Activated CD4-positive, CD25-positive, alpha-beta regulatory T cell treated with anti-CD3 and anti-CD28 coated beads, Interleukin-2, amount 50 U/mL, for 16 hours (primary cell): ENCODE results near the gene GPR156.
A peak's percentile ranks its signal among the peaks of the same experiment; 100 is the strongest.
"Not testable (repeated sequence)": the region's sequence is repeated elsewhere in the genome, so short reads cannot be mapped to it uniquely, and the experiment has no call there.

Source experiments
- DNase-seq: peaks from one replicate; pipeline ENCODE4 v3.0.0-alpha.2; 2020; ENCODE audit warnings: low read depth, low spot score

GPR156 gene

DNA sequence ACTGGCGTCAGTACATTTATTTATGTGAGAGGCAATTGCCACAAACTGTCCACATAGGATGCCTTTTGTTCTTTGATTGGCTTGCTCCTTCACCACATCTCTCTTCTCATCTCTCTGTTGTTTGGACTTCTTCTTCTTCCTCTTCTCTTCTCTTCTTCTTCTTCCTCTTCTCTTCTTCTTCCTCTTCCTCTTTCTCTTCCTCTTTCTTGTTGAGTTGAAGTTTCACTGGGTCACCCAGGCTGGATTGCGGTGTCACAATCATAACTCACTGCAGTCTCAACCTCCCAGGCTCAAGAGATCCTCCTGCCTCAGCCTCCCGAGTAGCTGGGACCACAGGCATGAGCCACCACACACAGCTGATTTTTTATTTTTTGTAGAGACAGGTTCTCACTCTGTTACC is 123.1 kb downstream of the GPR156 start:
- DNase-seq: no peak

DNA sequence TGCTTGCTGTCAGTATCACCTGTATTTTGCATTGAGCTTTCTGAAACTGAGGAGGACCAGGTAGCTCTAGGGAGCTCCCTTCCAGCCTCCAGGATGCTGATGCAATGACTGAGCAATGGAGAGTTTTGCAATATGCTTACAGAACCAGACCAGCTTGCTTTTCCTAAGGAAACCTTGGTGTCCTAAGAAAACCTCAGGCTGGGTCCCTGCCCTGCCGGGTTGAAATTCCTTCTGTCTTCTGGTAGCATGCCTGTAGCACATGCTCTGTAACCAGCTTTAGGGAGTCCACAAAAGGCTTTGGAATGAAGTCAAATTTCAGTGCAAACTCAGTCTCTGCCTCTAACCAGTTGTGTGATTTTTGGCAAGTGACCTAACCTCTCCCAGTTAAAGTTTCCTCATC is 125.0 kb downstream of the GPR156 start:
- no peak for DNase-seq

DNA sequence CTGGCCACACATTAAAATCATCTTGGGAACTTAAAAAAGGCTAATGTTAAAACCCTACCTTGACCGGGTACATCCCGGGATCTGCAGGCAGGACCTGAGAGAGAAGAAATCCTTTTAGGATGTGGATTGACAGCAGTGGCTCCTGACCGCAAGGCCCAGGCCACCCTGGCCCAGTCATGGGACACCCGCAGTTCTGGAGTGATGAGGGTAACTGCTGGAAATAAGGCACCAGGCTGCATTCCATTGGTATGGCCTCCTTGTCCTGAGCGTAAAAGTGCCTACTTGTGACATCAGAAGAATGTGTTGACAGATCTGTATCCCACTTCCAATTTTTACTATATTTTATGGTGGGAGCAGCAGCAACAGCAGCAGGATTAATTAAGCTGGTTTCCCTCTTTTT is 127.3 kb downstream of the GPR156 start:
- no peak for DNase-seq

DNA sequence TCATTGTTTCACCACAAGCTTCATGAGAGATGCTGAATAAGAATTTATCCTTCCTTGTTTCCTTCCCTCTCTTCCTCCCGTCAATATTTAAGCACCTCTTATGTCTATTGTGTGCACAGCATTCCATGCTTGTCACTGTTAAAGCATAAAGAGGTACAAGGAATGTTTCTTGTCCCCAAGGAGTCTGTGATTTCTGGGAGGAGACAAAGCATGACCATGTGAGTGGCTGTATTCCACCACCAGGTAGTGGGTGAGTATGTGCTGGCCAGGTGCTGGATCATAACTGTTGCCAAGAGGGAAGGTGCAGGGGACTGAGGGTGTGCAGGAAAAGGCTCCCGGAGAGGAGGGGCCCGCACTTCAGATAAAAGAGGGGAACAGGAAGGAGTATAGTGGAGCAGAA is 127.9 kb downstream of the GPR156 start:
- no peak for DNase-seq

DNA sequence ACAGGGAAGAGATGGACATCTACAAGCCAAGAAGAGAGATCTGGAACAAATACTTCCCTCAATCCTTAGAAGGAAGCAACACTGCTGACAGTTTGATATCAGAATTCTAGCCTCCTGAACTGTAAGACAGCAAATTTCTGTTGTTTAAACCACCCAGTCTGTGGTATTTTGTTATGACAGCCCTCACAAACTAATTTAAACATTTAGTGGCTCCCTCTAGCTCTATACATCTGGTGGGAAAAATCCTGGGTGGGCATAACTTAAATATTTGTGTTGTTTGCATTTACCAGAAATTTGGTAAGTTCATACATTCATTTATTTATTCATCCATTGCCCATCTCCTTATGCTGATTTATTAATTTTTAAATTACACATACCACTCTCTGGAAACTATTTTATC is 128.3 kb downstream of the GPR156 start:
- no peak for DNase-seq

DNA sequence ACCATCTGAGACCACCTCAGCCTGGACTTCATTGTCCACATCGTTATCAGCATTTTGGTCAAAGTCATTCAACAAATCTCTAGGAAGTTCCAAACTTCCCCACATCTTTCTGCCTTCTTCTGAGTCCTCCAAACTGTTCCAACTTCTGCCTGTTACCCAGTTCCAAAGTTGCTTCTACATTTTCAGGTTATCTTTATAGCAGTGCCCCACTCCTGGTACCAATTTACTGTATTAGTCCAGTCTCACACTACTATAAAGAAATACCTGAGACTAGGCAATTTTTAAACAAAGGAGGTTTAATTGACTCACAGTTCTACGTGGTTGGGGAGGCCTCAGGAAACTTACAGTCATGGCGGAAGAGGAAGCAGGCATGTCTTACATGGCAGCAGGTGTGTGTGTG is 129.3 kb downstream of the GPR156 start:
- not testable (repeated sequence) for DNase-seq

DNA sequence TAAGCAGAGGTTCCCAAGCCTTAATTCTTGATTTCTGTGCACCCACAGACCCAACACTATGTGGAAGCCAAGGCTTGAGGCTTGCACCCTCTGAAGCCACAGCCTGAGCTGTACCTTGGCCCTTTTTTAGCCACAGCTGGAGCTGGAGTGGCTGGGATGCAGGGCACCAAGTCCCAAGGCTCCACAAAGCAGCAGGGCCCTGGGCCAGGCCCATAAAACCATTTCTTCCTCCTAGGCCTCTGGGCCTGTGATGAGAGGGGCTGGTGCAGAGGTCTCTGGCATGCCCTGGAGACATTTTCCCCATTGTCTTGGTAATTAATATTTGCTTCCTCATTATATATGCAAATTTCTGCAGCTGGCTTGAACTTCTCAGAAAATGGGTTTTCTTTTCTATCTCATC is 129.9 kb downstream of the GPR156 start:
- no peak for DNase-seq

DNA sequence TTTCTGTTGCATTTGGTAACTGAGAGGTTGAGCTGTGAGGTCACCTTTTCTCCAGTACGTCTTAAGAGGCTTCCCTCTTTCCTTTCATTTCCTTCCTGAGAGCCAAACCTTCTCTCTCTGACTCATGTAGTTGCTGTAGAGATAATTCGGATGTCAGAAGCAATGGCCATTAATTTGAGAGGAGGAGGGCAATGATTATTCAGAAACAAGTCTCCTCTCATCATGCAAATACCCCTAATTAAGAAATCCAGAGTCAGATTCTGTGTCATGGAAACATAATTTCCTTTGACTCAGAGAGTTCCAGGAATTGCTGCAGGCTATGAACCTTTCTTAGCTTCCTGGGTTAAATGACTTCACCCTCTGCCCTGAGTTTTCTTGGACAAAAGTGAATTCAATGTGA is 131.7 kb downstream of the GPR156 start:
- no peak for DNase-seq

DNA sequence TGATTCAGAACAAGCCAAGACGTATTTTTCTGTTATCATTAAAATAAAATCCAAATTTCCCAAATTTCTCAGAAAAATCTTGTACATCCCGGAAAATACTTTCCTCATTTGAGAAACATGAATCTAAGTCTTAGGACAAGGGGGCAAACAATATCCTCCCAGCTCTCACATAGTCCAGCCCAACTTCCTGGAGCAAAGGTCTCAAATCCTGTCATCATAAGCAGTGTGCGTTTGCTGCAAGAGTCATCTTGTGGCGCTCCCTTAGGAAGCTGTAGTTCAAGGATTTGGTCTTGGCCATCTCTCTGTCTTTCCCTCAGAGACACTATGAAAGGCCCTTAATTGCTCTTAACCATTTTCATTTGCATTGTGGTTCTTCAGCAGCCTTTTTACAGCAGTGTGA is 133.2 kb downstream of the GPR156 start:
- DNase-seq: no peak

DNA sequence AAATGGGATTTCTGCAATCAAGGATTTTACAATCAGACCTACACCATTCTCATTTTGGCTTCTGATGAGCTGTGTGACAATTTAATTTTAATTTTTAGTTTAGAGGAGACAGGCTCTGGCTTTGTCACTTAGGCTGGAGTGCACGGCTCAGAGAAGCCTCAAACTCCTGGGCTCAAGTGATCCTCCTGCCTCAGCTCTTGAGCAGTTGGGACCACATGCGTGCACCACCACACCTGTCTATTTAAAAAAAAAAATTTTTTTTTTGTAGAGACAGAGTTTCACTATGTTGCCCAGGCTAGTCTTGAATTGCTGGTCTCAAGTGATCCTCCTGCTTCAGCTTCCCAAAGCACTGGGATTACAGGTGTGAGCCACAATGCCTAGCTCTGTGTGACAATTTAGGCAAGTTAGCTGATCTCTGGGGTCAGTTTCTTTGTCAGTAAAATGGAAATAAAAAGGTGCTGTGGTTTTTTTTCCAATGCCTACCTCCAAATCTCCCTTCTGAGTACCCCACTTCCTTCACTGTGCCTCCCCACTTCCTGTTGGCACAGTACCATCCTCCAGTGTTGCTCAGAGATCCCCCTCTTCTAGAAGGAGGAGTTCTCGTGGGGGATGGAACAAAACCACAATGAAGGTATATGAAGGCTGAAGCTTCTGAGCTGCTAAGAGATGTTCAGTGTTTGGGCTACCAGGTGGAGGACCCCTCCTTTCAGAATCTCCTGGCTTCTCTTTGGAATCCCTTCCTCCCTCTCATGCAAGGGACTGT is 136.7 kb downstream of the GPR156 start:
- DNase-seq: no peak

DNA sequence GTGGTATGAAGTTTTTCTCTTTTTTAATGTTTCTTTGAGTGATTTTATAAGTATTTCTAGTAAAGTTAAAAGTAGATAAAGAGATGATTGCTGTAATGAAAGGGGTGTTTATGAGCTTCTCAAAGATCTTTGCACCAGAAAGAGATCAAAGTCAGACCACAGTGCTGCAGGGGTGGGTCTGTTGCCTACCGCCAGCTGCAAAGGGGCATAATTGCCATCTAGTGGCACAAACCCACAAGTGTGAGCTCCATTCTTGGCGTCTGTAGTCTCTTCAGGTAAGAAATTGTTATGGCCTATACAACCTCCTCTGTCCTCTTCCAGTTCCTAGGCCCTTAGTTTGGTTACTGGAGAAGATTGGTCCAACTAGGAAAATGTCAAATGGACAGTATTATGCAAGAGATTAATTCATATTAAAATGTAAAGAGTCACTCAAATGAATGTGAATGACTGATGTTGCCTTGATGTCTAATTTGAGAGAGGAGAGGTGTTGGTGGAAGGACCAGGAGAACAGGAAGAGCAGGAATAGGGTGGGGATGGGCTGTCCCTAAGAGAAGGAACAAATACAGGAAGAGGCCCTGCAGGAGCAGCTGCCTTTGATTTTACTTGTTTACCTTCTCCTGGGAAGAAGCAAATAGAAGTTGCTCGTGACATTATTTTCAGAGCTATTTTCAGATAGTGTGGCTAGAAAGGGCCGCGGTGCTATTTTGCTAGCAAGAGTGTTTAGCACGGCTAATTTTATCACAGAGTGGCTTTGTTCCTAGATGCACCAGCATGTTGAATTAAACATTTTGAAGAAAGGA is 137.8 kb downstream of the GPR156 start:
- DNase-seq: peak; percentile 2

DNA sequence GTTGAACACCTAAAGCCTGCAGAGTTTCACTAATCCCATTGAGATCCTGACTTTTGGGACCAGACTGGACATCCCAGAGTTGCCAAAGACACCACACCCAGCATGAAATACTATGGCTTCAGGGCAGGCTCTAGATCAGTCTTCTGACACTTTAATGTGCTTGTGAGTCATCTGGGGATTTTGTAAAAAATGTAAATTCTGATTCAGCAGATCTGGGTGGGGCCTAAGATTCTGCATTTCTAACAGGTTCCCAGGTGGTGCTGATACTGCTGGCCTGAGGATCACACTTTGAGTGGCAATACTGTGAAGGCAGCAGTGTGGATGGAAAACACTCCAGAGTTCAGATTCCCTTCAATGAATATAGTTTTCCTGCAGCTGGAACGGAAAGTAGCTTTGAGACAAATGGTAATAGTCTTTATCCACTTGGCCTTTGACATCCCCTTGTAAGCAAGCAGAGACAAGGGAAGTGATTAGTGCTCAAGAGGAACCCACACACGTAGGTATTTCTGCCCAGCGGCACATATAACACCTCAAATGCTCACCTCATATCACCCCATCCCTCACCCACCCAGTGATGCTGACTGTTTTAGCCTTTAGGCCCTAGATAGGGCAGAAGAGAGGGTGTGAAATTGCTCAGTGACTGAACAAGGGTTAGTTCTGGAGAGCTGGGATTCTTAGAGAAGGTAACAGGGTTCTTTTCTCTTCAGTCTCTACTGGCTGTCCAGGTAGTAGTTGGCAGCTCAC is 139.3 kb downstream of the GPR156 start:
- no peak for DNase-seq

DNA sequence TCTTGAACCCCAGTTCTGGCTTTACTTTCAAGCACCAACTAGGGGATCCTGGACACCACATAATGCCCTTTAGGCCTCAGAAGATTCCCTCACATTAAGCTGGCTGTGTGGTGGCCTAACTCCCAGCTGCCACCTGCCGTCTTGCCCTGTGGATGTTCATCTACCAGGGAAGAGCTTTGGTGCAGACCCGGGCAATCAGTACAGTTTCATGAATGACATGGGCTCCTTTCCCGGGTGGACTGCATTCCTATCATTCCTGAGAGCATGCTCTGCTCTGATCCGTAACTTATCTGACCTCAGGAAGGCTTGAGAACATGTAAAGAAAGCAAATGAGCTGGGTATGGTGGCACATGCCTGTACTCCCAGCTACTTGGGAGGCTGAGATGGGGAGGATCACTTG is 140.8 kb downstream of the GPR156 start:
- no peak for DNase-seq

DNA sequence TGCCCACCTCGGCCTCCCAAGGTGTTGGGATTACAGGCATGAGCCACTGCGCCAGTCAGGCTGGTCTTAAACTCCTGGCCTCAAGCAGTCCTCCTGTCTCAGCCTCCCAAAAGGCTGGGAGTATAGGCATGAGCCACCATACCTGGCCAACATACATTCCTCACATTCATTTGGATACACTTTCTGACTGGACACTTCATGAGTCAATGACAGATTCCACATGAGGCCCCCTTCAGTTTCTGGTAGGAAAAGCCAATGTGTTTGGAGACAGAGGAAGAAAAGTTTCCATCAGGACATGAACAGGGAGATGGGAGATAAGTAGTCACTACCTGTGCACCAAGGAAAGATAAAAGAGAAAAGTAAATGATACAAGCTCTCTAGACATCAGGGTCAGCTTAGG is 141.3 kb downstream of the GPR156 start:
- DNase-seq: no peak

DNA sequence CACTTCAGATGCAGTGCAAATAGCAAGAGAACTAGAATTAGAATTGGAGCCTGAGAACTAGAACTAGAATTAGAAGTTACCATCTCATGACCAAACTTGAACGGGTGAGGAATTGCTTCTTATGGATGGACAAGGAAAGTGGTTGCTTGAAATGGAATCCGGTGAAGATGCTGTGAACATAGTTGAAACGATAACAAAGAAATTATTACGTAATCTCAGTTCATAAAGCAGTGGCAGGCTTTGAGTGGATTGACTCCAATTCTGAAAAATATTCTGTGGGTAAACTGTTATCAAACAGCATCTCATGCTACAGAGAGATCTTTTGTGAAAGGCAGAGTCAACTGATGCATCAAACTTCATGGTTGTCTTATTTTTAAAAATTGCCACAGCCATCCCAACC is 142.8 kb downstream of the GPR156 start:
- no peak for DNase-seq

DNA sequence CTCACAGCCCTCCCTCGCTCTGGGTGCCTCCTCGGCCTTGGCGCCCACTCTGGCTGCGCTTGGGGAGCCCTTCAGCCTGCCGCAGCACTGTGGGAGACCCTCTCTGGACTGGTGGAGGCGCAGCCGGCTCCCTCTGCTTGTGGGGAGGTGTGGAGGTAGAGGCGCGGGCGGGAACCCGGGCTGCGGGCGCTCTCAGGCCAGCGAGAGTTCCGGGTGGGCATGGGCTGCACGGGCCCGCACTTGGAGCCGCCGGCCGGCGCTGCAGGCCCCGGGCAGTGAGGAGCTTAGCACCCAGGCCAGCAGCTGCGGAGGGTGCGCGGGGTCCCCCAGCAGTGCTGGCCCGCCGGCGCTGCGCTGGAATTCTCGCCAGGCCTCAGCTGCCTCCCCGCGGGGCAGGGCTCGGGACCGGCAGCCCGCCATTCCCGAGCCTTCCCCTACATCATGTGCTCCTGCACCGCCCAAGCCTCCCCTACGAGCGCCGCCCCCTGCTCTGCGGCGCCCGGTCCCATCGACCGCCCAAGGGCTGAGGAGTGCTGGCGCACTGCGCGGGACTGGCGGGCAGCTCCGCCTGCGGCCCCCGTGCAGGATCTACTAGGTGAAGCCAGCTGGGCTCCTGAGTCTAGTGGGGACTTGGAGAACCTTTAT is 144.8 kb downstream of the GPR156 start:
- DNase-seq: no peak

DNA sequence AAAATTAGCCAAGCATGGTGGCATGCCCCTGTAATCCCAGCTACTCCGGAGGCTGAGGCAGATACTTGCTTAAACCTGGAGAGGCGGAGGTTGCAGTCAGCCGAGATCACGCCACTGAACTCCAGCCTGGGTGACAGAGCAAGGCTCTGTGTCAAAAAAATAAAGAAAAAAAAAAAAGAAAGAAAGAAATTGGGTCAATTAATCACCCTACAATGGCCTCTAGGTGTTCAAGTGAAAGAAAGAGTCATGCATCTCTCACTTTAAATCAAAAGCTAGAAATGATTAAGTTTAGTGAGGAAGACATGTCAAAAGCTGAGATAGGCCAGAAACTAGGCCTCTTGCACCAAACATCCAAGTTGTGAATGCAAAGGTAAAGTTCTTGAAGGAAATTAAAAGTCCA is 145.9 kb downstream of the GPR156 start:
- DNase-seq: no peak

DNA sequence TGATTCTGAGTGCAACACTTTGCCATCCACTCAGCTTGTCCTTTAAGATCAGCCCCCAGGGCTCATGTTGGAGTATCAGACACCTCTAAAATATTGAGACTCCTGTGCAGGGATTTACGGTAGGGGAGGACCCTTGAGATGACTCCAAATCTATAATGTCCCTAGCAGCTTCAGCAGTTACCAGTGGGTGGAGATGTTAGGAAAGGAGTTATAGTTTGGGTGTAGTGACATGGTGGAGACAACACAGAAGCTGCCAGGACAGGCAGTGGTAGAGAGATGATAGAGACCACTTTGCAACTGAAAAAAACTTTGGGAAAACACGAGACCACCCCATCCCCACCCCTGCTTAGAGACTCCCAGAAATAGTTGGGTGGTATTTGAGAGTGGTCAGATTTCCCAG is 147.5 kb downstream of the GPR156 start:
- DNase-seq: no peak

DNA sequence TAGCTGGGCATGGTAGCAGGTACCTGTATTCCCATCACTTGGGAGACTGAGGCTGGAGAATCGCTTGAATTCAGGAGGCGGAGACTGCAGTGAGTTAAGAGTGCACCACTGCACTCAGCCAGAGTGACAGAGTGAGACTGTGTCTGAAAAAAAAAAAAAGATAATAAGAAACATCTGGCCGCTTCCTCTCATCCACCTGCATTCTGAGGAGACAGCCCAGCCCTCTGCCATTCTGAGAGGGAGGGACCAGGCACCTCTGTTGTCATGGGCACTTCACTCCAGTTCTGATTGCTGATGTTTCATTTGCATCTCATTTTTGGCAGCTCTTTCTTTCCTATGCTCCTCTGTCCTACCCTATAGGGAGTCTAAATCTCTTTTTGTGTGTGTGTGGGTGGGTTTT is 154.4 kb downstream of the GPR156 start:
- DNase-seq: no peak

DNA sequence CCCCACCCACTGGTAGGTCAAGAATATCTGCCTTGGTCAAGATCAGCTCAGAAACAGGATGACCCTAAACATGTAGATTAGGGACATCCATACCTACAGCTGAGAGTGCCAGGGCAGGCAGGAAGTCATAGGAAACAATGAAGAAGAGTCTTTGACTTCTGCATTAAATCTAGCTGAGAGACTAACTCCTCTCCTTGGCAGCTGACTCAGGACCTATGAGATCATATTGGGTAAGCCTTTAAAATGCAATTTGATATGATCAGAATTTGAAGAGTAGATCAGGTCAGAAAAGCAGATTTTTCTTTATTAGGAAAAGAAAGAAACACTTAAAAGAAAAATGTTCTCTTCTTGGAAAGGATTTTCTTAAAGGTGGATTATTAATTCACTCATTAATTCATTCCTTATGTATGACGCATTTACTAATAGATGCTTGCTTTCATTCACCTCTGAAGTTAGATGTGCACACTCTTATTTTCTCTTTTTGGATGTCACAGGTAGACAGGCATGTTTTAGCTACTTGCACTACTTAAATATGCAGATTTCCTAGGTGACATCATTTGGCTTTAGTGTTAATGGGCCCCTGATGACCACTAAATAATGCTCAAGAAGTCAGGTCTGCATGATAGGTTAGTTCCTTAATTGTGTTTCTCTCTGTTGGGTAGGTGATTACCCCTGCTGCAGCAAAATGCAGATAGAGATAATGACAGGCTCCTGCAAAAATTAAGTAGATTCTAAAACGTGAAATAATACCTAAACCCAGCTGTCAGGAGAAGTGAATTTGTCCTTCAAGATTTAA is 155.1 kb downstream of the GPR156 start:
- DNase-seq: no peak

DNA sequence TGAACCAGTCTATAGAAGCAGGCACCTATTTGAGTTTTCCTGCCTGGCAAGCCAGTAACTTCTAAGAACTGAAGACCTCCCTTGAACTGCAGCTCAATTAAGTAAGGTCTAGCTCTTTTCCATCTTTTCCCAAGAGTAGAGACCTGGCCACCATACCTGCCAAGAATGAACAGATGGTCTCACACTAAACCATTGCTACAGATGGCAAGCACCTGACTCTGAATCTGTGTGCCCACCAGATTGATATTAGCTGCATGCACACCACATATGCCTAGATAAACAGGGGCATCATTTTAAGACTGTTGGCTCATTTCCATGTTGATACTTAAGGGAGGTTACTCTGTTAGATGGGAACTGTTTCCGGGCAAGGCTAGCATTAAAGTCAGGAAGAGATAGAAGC is 156.0 kb downstream of the GPR156 start:
- DNase-seq: no peak
